GM21381 (cell line): ENCODE results near the gene SCAF4.

Source experiments
- ATAC-seq: cut with Tn5 transposase; IDR thresholded peaks from one replicate; pipeline ENCODE4 v1.9.1; 2021; ENCODE audit warnings: mild to moderate bottlenecking, moderate library complexity; ENCODE audit not compliant: unreplicated experiment

SCAF4 gene

DNA sequence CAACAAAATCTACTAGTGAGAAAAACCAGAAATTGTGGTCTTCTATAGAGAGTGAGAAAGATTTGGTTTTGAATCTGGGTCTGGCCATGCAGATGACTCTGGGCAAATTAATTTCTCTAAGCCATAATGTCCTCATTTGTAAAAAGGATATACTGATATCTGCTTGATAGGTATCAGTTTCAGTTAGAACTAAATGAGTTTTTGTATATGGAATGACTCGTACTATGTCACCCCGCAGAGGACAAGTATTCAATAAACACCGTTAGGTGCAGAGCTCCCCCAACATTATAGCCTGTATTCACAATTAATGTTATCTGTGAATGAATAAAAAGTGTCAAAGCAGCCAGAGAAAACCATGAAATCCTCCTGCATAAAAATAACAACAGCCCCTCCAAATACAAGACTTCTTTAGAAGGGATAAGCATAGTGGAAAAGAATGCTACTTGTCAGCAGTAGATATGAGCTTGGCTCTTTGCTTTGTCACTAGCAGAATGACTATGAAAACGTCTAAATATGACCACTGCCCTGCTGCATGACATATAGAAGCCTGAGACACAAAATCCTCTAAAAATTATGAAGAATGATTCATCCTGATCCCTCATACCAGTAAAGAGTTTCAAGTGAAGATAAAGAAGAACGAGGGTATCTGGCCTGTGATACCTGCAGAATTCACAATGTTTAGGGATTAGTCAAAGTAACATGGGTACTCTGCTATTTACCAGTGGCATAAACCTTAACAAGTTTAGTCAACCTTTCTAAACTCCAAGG lies 17.8 kb downstream of the SCAF4 start:
- ATAC-seq: peak; percentile 64

DNA sequence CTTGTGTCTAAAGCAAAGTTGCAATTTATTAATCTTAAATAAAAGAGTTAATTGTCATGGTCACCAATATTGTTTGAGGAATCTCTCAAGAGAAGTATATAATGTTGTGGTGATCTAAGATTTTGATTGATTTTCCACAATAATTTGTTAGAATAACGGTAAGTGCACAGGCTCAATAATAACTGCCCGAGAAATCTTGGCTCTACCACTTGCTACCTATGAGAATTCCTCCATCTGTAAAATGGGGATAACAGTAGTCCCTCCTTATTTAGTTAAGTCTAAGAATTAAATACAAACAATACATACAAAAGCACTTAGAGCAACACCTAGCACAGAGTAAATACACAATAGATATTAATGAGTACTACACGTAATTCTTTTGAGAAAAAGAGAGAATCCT lies 18.8 kb downstream of the SCAF4 start:
- ATAC-seq: no peak

DNA sequence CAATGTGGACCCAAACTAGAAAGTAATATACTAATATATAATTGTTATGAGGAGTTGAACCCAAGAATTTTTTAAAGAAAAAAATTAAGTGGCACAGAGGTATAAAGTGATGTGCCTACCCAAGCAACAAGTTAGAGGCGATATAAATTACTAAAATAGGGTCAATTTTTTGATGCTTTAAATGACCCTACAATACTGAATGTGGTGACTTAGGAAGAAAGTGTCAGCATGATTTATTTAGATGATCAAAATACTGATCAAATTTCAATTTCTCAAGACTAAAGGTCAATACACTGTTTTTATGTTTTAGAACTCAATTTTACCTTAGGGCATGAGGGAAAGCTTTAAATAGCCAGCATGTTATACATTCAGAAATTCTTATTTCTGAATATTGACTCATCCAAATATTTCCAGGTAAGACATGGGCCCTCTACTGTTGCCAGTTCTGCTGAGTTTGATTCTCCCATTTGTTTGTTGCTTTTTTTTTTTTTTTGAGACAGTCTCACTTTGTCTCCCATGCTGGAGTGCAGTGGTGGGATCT lies 20.1 kb downstream of the SCAF4 start:
- no peak for ATAC-seq

DNA sequence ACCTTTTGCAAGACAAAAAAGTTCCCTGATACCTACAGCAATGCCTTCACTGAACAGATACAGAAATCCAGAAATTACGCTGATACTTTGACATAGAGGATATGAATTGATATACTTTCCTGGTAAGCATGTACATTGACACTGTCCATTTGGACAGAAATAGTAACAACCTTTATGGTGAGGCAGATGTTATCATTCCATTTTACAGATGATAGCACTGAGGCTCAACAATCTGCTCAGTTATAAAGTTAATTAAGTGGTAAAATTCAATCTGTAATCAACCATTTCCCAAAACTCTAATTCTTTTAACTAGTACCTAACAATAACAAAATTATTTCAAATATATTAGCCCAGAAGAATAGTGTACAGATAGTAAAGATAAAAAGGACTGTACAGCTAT lies 20.6 kb downstream of the SCAF4 start:
- no peak for ATAC-seq

DNA sequence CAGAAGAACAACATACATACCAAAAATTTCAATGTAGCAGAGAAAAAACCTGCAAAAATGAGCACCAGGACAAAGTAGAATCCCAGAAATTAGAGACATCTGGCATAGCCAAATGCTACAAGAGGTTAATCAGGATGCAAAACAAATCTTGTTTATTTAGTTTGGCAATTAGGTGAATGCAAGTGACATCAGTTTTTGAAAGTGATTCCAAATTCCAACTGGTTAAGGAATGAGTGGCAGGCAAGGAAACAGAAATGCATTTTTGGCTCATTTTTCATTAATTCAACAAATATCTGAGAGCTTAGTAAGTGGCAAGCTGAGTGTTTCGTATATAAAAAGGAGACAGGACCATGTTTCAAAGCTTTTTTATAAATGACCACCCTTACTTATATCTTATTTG lies 21.3 kb downstream of the SCAF4 start:
- no peak for ATAC-seq

DNA sequence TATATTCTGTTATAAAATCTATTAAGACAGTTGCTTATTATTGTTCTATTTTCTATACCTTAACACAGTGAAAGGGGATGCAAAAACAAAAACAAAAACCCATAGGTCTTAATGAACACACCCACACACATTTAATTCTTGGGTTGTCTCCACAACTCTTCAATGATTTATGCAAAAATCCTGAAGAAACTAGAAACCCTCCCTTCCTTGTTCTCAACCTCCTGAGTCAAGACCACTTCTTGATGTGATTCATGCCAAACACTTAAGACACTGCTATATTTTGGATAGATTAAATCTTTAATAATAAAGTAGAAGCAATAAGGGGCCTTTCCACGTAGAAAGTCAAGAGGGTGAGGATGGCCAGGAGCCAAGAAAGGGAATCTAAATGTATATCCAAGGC lies 23.4 kb downstream of the SCAF4 start:
- no peak for ATAC-seq

DNA sequence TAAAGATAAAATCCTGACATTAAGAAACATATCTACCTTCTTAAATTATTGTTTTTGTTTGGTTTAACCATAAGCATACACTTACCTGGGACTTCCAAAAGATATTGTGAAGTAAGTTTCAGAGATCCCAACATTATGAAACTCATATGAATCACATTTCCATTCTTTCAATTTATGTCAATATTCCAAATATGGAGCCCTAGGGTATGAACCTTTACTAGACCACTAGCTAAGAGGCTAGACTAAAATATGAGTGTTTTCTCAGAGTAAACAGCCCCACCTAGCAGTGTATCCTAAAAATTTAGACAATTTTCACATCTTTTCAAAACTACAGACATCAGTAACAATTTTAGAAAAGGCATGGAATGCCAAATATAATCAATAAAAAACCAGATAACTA lies 24.4 kb downstream of the SCAF4 start:
- no peak for ATAC-seq

DNA sequence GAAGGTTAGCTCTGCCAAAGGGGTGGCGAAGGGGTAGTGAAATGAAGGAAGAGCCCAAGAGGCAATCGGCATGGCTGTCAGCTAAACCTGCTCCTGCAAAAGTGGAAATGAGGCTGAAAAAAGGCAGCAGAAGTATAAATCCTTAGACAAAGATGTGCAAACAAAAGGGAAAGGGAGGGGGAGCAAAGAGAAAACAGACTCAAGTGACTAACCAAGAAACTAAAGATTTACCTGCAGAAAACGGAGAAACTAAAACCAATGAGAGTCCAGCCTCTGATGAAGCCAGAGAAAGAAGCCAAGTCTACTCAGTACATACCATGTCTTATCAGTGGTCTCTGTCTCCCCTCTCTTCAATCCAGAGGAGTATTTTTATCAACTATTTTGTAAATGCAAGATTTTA lies 25.4 kb downstream of the SCAF4 start:
- no peak for ATAC-seq

DNA sequence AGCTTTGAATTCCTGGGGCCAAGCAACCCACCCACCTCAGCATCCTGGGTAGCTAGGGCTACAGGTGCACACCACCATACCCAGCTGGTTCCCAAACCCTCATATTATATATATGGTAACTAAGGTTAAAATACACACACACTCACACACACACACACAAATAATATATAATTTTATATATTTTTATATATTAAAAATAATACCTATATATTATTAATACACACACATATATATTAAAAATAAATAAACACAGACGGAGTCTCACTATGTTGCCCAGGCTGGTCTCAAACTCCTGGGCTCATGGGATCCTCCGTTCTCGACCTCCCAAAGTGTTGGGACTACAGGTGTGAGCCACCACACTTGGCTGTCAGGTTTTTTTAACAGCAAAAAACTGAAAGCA lies 31.9 kb downstream of the SCAF4 start:
- ATAC-seq: no peak

DNA sequence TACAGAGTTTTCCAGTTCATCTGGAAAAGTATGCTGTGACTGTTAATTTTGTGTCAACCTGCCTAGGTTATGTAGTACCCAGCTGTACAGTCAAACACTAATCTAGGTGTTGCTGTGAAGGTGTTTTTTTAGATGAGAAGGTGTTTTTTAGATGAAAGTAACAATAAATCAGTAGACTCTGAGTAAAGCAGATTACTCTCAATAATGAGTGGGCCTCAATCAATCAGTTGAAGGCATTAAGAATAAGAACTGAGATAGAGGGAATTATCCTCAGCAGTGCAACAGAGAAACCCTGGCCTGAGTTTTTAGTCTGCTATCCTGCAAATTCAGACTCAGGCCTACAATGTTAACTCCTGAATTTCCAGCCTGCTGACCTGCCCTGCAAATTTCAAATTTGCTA lies 33.5 kb downstream of the SCAF4 start:
- ATAC-seq: no peak

DNA sequence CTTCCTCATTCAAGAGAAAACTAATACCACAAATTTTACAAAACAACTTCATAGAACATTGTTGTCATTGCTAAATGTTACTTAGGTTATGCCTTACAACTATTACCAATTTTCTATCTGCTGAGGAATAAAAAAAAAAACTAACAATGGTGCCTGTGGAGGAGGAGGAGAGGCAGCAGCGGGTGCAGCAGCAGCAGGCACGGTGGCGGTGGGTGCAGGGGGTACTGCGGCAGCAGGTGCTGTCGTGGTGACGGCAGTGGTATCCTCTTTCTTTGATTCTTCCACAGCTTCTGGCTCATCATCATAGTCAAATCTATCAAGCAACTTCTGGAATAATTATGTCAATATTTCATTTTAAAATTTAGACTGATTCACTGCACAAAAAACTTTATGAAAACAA lies 35.5 kb downstream of the SCAF4 start:
- no peak for ATAC-seq

DNA sequence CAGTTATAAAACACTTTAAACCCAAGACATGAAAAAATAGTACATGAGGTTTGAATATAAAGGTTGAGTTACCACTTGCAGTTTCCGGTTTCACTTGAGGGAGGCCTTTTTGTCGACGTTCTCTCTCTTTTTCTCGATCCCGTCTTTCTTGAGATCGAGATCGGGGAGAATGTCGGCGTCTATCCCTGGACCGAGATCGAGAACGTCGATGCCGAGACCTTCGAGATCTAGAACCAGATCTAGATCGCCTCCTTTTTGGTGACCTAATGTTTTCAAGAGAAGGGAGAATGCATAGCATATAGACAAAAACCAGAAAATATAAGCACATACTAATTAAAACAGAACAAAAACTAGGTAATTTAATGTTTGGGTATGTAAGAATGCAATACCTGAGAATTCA lies 38.7 kb downstream of the SCAF4 start:
- no peak for ATAC-seq

DNA sequence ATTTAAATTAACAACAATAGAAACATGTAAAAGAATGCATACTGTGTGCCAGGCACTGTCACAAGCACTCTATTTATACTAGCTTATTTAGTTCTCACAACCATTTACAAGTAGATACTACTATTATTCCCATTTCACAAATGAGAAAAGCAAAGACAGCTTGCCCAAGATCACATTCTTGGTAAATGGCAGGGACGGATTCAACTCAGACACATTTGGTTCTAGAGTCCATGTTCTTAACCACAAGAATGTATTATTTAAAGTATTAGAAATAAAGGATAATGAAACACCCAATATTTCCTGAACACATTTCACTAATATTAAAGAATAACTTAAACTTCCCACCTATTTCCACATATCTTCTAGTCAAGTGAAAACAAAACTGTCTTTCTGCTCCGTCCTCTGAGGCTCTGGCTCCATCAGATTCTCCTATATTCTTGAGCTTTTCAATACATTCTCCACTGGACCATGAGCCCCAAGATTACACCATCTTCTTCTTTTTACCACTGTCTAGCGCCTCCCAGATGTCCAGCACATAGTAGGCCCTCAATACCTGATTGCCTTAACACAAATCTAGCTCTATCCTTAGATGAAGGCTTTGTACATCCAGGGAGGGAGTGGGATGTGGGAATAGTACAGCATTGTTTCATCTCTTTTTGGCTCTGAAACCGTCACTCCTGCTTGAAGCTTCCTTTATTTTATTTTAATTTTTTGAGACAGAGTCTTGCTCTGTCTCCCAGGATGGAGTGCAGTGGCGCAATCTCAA lies 43.1 kb downstream of the SCAF4 start:
- no peak for ATAC-seq

DNA sequence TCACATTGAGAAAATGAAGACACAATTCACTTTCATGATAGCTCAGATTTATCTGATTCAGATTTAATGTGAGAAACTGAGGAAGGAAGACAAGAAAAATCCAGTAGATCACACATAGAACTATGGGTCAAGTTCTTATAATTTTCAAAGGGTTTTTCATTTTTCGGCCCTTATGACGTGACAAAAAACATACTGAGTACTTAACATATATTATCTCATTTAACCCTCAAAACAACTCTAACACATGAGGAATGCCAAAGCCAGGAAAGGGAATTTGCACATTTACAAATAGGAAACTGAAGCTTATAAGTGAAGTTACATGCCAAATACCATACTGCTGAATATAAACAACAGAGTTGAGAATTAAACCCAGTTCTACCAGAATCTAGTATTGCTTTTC lies 44.8 kb downstream of the SCAF4 start:
- no peak for ATAC-seq

DNA sequence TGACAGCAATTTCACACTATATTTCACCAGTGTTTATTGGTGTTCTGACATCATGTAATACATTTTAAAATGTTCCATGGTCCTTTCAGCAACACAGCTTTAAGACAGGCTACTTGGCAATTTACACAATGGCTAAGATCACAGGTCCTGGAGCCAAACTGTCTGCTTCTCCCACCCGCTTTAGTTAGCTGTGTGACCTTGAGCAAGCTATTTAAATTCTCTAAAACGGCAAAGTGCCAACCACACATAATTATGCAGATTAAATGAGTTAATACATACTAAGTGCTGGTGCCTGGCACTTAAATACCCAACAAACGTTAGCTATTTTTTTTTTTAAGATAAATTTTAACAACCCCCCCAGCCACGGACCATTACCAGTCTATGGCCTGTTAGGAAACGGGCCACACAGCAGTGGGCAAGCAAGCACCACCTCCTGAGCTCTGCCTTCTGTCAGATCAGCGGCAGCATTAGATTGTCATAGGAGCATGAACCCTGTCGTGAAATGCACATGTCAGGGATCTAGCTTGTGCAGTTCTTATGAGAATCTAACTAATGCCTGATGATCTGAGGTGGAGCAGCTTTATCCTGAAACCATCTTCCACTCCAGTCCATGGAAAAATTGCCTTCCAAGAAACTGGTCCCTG lies 45.5 kb downstream of the SCAF4 start:
- no peak for ATAC-seq

DNA sequence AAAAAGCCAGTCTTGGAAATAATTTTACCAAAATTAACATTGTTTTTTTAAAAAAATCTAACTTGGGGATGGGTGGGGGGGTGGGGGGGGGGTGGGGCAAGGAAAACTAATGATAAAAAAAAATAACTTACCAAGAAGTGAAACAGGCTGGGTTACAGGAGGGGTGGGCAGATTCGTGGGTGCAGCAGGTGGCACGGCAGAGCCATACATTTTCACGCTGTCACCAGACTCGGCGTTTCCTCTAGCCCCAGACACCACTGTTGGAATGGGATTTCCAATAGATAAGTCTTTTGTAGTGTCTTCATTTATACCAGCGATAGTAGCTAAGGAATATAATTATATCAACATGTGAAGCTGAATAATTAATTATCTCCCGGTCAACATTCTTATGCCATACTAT lies 47.0 kb downstream of the SCAF4 start:
- no peak for ATAC-seq

DNA sequence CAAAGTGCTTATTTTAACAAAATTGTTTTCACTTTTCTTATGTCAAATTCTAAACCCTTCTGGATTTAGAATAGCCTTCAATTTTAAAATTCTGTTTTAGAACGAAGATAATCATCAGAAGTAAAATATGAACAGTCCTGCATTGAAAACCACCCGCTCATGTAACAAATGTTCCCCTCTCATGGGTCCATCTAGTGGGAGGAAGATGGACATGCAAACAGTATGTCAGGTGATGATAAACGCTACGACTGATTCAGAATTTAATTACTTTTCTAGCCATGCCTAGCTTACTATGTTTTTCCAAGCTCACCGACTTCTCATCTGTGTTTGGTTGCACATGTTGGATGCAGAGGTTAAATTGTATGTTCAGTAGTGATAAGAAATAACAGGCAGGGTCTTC lies 48.9 kb downstream of the SCAF4 start:
- no peak for ATAC-seq

DNA sequence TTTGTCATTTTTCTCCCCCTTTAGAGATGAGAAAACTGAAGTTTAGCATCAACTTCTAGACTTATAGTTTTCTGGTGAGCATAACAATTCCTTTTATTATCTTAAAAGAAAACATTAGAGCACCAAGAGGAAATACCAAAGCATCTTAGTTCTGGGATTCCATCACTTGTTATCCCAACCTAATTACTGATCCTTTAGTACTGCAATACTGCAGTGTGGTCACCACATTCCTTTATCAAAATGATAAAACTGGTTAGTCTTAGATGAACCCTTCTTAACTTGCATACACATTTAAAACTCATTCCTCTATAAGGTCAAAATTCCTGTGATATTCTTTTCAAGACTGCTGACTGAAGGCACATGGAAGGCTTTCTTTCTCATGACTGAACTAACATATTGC lies 49.3 kb downstream of the SCAF4 start:
- ATAC-seq: no peak

DNA sequence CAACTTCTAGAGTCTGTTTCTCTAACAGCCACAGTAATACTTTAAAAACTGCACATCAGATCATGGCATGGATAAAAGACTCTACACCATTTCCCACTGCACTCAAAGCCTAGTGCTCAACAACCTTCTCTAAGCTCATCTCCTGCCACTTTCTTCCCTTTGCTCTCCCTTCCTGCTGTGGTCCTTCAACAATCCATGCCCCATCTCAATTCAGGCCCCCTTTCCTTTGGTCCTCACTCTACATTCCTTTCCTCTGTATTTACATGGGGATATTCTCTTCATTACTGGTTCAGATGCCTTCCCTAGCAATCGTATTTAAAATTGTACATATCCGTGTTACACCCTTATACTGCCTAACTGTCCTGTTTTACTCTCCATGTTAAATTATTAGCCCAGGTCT lies 53.4 kb downstream of the SCAF4 start:
- no peak for ATAC-seq

DNA sequence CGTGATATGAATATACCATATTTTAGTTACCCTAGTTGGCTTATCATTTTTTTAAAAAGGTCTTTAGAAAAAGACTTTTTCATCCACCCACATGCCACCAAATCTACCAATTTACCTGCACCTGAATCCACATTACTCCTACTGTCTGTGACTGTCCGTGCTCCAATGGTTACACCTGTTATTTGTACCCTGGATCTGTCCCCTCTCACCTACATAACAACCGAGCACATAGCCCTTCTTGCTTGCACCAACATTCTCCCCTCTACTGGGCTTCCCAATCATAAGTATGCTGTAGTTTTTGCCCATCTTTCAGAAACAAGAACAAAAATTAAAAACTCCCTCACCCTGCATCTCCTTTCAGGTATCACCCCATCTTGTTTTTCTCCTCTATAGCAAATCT lies 54.9 kb downstream of the SCAF4 start:
- ATAC-seq: no peak

DNA sequence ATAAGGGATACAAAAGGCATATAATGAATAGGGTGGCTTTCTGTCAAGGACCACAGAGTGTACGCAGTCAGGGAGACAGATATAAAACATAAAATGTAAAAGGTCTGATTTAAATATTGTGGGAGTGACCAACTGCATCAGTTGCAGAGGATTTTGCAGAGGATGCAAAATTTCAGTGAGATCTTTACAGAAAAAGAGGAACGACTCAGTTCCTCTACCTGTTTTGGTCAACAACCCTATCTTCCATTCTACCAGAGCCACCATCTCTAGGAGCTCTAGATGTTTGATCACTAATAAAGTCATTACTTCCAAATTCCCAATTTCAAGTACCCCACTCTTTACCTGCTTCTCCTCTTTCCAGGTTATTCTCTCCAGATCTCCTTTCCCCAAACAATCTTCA lies 56.0 kb downstream of the SCAF4 start:
- no peak for ATAC-seq

DNA sequence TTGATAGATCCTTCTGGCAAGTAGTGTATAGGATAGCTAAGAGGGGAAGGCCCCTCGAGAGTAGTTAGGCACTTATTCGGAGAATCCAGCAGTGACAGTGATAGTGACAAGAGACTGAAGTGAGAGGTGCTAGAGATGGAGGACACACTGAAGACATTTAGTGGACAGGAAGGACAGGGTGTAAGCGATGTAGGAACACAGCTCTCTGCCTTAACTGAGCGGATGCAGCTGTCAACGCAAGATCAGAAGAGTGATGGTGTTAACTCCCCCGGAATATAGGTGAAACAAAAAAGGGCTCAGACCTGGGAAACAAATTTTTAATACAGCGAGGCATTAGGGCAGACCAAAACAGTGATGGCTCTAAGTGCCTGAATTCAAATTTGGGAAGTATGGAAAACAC lies 56.6 kb downstream of the SCAF4 start:
- no peak for ATAC-seq
